Fibroblast of skin of back (primary cell): ENCODE data around the gene KCNJ16.

Experiments
- DNase-seq: peaks from one replicate; pipeline ENCODE4 v3.0.0-alpha.2; 2013

Gene KCNJ16

DNA sequence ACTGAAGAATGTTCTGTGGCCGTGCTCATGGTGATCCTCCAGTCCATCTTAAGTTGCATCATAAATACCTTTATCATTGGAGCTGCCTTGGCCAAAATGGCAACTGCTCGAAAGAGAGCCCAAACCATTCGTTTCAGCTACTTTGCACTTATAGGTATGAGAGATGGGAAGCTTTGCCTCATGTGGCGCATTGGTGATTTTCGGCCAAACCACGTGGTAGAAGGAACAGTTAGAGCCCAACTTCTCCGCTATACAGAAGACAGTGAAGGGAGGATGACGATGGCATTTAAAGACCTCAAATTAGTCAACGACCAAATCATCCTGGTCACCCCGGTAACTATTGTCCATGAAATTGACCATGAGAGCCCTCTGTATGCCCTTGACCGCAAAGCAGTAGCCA is 57.5 kb downstream of the KCNJ16 start:
- no peak for DNase-seq

DNA sequence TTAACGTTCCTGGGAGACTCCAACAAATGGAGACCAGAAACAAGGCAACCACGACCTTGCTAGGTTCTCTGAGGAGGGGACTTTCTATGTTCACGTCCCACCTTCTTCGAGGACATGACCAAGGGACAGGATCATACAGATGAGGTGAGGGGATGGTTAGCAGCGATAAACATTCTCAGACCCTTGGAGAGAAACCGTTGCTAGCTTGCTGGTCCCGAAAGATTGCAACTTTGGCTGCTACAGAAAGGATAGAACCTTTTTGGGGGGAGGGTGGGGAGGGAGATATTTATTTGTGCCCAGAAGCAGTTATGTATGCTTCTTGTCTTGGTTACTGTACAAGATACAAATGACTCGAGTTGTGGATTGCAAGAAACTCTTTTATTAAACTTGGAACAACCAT is 59.0 kb downstream of the KCNJ16 start:
- no peak for DNase-seq

DNA sequence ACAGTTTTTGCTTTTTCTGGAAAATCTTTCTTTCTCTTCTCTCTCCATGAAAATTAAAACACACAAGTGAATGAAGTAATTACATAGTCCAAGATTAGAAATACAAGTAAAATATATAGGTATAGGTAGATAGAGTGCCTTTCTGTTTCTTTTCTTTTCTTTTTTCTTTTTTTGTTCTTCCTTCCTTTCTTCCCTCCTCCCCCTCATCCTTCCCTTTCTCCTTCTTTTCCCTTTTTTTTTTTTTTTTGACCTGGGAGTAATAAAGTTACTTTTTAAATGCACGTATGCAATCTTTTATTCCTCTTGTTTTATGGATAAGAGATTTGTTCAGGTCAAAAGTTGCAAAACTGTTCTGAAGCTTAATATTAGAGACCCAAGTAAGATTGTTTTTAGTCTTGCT is 59.8 kb downstream of the KCNJ16 start:
- no peak for DNase-seq

DNA sequence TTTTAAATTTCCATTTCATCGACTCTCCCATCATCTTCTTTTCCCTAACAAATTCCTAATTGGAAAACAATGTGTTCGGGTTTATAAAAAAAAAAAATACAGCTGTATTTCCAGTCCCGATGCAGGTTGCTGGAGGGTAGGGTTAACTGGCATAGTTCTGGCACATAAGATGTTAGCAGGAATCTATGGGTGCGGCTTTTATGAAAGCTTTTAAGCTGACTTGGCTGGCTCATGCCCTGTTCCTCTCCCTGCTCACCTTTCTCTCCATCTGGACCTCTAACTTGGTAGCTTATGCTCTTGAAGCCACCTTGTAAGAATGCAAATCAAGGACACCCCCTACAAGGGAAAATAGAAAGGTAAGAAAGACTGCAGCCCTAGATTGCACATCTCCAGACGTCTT is 61.1 kb downstream of the KCNJ16 start:
- no peak for DNase-seq

DNA sequence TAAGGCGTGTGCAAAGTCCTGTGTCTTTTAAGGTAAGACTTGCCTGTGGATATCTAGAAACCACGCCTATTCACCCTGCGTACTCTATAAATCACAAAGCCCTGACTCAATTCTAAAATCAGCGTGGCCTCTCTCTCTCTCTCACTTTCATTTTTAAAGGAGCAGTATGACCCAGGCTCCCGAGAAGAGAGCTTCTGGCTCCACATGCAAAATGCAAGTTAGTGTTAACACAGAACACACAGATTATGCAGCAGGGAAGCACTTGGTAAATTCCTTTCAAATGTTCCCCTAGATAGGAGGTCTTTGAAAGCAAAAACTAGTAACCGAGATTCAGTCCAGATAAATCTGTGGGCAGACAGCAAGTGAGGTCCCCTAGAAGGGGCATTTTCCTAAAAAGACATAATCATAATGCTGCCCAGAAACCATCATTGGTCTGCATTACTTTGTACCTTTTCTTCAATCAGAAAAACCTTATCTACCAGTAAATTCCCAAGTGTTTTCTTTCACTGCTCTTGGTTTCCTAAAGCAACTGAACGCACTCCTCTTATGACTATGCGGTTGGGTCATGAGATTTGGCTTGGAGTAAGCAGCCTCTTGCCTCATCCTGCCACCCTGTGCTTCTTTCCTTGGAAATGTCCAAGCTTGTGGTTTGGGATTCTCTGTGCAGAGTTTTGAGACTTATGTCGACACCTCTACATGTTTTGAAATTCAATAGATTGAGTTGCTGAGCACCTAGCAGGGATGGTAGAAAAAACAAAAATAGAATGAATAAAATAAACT is 62.6 kb downstream of the KCNJ16 start:
- peak; percentile 69 for DNase-seq

DNA sequence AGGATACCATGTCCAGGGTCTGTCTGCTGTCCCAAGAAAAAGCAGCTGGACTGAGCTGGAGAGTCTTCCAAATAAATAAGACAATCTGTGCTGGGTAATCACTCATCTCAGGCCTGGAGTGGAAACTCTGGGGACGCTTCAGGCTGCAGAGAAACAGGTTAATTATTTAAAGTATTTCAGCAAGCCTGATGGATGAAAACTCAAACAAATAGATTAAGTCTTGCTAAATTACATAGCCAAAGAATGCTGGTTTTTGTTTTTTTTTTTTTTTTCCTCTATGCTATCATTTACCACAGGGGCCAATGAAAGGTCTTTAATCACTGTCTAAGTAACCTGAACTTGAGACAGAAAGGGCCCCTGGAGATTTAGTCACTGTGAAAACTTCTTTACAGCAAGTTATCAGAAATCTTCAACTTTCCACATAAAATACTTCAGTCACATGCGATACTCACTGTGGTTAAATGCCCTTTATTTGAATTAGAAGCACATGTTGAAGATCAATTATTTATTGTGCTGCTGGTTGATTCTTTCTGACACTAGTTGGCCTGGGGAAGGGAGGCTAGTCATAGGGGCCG is 63.4 kb downstream of the KCNJ16 start:
- DNase-seq, result peak; percentile 22

DNA sequence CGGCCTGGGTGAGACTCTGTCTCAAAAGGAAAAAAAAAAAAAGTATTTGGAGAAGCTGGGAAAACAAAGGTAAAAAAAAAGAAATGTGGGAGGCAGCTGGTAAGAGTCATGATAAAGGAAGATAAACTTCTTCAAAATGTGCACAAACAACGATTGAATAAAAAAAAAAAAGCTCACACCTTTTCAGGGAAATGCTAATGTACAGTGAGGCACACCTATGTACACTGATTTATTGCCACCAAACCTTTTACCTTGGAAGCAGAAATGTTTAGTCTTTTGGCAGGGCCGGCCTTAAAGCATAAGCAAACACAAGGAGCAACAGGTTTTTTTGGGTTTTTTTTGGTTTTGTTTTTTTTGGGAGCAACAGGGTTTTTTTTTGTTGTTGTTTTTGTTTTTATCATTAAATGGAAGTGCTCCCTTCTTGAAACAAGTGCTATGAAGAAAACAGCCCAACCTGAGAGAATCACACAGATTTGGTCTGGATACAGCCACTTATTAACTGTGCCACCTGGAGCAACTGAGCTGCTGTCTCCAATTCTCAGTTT is 64.5 kb downstream of the KCNJ16 start:
- no peak for DNase-seq

DNA sequence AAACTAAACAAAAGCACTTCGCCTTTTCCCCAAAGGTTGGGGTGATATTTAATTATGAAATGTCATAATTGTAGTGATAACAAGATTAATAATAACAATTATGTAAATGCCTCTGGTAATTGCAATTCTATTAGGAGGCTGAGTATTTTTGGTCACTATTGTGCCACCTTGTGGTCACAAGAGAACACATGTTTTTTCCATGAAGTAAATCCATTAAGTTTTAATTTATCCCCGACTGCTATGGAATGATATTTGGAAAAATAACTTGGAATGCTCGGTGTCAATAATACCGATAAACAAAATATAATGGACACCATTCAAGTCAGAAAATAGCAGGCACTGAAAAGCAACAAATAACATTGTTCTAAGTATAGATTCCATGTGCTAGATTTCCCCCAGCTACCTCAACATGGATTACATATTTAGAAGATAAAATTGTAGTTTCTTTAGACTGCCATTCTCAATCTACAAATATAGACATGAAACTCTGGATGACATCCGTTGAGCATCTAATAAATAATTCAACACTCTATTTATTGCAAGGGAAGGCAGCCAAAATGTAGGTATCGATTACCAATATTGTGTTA is 69.3 kb downstream of the KCNJ16 start:
- peak; percentile 39 for DNase-seq

DNA sequence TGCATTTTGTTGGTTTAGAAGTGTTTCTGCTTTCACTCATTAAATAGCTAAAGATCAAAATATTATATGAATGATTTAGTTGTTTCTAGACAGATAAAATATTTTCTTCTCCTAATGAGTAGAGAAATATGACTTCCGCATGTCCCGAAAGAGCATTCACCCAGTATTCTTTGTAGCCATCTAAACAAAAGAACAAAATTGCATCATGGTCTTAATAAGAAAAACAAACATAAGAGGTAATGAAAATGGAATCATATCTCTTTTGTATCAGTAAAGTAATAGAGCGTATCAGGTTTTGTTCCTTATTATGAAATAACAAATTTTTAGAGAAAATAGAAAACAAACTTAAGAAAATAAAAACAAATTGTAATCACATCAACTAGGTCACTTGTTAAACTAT is 78.2 kb downstream of the KCNJ16 start:
- no peak for DNase-seq

DNA sequence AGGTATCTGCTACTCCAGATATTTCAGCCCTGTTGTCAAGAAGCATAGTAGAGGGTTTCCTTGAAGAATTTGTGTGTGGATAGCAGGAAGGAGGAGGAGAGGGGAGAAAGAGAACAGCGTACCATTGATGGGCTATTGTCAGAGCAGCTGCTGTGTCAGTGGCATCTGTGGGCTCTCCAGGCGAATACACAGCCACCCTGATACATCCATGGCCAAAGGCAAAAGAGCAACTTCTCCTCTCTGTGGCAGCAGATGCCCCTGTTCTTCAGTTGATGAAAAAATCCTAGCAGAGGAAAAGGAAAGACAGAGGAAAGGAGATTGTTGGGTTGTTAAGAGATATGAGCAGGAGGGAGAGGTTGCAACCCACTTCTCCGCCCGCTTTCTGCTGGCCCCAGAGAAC is 82.1 kb downstream of the KCNJ16 start:
- DNase-seq, result no peak

DNA sequence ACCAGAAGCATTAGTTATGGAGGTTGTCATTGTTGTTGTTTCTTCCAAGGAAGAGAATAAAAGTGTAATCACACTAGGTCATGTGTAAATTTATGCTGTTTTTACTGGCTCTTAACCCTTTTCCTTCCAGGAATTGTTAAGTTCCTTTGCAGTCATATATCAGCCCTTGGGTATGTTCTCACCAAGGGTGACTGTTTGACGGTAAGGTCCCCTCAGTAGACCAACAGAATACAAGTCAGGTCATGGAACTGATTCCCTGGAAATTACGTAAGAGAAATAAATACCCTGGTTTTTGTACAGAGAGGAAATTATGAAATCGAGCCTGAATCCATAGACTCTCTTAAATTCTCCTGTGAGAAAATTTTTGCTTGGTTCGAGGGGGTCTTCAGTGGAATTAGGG is 83.2 kb downstream of the KCNJ16 start:
- no peak for DNase-seq

DNA sequence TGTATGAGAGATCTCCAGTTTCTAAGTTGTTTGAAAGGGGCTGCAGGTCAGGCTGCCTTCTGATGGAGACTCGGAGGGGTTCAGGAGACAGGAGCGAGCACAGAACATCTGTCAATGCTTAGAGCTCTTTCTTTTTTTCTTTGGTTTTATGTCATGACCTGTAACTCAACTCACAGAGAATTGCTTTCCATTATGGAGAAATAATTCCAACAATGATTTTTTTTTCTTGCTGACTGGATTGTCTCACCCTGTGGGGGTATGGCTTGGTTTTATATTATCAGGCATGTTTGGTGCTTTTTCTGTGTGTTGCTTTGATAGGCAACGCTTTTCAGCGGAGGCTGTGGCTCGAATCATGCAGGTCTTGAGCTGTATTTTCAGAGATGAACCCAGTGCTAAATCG is 83.6 kb downstream of the KCNJ16 start:
- DNase-seq, result no peak

DNA sequence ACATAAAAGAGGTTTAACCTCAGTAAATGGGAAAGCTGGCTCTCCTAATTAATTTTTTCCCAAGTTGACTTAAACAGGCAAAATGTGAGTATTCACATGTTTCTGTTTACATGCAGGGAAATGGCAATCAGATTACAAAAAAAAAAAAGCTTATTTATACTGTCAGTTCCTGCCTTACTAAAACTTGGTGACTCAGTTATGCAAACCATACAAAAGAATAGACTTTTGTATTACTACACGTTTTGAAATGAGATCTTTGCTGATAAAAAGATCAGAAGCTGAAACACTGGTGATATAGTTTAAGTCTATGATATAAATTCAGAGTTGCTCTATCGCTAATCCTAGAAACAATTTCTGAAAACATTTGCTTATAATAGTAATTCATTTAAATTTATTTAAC is 85.0 kb downstream of the KCNJ16 start:
- DNase-seq, result no peak

DNA sequence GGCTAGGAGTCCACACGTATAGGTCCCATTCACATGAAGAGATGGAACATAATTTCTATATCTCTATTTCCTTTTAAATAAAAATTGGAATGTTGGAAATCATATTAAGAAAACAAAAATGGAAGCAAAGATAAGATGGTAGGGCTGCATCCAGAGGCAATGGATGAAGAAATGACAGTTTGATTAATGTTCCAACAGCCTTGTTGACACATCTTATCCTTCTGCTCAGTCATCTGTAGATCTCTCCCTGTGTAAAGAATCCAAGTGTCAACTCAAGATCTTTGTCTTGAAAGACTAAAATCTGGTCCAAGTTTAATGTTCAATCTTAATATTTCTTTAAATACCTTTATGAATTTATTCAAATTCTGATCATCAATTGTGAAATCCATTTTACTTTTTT is 86.5 kb downstream of the KCNJ16 start:
- DNase-seq, result no peak

DNA sequence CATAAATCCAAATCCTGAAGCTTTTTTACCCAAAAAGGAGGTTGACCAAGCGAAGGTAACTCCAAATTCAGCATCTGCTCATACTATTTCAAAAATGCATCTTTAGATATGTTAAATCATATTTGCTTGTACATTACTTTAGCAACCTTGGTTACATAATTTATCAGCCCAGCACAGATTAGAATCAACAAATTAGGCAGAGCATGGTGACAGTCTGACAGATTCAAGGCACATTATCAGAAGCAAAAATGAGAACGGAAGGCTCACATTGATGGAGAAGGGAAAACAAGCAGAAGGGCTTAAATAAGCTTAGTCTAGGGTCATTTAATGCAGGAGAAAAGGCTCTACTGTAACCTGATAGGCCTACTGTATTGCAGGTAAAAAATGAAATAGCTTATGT is 90.4 kb downstream of the KCNJ16 start:
- no peak for DNase-seq

DNA sequence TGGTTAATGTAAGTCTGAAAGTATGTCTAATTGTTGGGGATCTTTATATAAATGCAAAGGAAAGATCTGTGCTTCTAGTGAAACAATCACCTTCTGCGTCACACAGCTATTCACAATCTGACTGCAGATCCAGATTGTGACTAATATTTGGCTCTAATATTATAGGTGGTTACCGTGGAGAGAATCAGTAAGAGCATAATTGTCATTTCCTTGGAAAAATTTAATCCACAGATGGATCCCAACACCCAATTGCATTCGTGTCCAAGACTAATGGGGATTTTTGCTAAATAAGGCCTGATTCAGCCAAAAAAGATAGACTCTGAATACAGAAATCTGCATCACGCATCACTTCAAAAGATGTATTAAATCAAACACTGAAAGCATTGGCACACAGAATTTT is 91.6 kb downstream of the KCNJ16 start:
- DNase-seq, result no peak

DNA sequence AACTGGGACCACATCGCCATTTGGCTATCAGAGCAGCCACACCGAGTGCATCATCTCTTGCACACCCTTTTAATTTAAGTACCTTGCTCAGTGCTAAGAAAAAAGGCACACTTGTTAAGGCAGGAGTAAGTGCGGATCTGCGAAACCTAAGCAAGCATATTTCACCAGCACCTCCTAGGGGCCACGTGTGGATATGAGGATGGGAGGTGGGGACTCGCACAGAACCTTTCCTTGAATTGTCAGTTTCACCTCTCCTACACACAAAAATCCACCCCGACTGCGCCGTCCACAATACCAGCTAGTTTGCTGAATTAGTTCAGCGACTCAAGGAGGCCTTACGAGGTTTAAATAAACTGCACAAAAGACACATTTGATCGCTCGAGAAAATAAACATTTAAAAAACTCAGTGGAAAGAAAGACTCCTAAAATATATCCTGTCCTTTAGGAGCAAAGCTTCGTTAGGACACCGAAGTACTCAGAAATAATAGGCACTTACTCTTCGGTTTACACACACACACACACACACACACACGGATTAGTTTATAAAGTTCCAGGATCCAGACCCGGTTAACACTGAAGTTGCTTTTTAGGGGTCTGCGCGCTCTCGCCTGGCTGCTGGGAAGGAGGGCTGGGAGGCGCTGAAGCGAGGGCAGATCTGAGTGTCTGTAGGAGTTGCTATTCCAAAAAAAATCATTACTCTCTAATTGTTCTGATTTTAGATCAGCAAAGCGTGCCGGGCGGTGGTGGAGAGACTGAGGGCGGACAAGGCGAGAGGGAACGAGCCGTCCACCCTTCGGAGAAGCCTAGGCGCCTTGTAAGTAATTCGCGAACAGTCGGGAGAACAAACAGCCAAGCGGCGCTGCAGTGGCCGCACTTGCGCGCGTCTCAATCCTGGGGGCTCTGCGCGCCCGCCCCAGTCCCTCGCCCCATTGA is 93.3 kb downstream of the KCNJ16 start:
- DNase-seq, result peak; percentile 58

DNA sequence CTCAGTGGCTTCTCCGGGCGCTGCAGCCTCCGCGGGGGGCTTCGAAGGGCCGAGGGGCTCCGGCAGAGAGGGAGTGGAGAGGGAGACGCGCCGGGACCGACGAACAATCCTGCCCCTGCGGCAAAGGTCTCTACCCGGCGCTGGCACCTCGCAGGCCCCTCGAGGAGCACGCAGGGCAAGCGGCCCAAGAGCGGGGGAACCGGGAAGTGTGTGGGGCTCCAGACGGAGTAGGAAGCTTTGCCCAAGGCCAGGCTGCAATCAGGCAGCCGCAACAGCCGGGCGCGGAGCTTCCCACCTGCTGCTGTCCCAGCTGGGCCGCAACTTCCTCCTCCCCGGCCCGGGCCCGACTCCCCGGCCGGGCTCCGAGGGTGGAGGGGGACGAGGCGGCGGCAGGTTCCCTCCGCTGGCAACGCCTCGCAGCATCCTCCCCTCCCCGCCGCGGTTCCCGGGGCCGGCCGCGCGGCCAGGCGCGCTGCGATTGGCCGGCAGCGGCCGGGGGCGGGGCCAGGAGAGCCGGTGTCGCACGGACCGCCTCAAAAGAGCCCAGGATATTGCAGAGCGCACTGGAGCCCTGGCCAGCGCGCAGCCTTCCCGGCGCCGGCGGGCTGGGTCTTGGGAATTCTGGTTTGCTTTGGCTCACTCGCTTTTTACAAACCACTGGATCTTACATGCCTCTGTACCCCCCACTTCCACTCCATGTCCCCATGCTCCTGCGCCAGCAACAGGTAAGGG is 94.1 kb downstream of the KCNJ16 start, which contains the start of gene KCNJ2:
Gene KCNJ2, plus strand, starts transcription at position 556 of the 732 bp plus-strand sequence. CDS start 5,508 bp downstream, outside the sequence.
- DNase-seq, result peak; percentile 81

DNA sequence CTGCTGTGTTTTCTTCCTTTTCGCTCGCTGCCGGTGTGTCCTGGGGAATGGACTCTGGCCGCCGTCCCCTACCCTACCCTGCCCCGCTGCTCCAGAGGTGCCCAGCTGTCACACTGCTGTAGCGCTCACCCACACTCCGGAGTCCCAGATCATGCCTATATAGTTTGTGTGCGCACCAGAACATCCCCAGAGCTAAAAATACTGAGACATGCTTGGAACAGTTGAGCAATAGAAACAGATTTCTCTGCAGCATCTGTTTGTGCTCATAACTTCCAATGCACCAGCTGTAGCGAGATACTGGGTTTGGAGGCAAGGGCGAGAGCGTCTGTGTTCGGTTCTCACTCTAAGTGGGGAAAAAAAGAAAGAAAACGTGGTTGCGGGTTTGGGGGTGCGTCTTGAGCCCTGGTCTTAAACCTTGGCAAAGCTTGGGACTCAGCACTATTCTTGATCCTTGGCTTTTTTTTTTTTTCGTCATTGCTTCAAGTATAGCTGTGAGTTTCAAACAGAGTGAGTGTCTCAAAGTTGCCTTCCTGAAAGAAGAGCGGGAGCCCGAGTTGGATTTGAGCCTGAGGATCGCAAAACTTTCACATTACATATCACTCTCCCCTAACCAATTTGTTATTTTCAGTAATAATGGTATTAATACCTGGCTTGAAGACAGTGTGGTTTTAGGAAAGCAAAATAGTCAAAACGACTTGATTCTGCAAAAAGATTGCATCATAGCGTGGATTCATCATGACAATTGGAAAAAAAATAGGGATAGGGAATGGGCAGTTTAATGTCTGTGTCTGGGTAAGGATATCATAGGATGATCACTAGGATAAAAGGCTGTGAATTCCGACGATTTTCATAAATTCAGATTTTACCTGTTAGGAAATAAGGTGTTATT is 94.9 kb downstream of the KCNJ16 start:
- DNase-seq, result peak; percentile 6

DNA sequence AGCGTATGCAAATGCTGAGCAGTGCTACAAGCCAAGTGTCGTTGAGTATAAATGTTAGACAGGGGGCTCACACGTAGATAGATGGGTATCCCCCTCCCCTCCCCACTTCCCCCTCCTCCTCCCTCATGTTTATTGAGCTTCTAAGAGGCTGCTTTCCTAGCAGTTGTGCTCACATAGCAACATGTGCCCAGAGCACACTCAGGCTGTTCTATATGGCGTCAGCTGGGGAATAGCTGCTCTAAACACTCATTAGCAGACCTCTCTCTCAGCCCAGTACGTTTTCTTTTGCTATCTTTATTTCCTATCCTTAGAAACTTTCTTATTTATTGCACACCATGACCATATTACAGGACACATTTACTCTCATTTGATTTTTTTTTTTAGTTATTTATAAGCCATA is 96.1 kb downstream of the KCNJ16 start:
- no peak for DNase-seq

DNA sequence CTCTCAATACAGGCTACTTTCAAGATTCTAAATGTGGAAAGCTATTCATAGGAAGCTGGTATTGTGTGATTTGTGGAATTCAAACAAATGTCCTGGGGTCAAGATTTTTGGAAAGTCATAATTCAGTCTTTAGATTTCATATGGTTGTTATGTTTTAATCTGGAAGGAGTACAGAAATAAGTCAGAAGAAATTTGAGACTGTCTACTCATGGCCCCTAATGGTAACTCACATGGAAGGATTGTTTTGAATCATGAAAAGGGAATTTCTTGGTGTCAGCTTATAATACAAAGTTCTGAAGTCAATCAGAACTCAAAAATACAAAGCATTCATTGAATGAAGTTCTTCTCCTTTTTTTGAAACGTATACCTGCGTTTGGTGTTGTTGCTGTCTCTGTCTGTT is 97.4 kb downstream of the KCNJ16 start:
- DNase-seq, result peak; percentile 26
